Endothelial cell of umbilical vein (primary cell): ENCODE measurements around the gene TSN. TPM values are rescaled to one million over a fixed set of nuclear protein-coding genes. Genes with fewer than 3 reads are reported as not detected.

Experiments used
- BruUV-seq: library from RNA; stranded (reverse); fragments of 400-500 nt; replicated peaks from 2 replicates; lab custom pipeline; 2021; lab: Mats Ljungman, UMichigan
- CTCF ChIA-PET: fragments of 300-600, 350-600 bp; sonication (Branson Sonifier 250); formaldehyde crosslinking; loops from one replicate; lab custom pipeline; 2021; ENCODE audit warnings: antibody characterized with exemption, inconsistent platforms; lab: Charles Lee
- POLR2A ChIA-PET: fragments of 300-600, 350-600 bp; sonication (Branson Sonifier 250); formaldehyde crosslinking; loops from one replicate; lab custom pipeline; 2021; ENCODE audit warnings: antibody characterized with exemption, inconsistent platforms; lab: Charles Lee
- DNase-seq: peaks from one replicate; pipeline ENCODE4 v3.0.0-alpha.2; 2011; ENCODE audit warnings: low read depth, low spot score
- FAIRE-seq: peaks from 2 replicates; lab custom pipeline; 2011; peaks lifted over from hg19 to GRCh38; lab: Jason Lieb, UNC
- H2AFZ ChIP-seq: 2 replicates; pipeline ENCODE4 v1.6.0; 2012; ENCODE audit warnings: low read depth, low read length, control low read depth, inconsistent platforms
- H3K27ac ChIP-seq: 2 replicates; pipeline ENCODE4 v1.5.1; 2011; ENCODE audit warnings: low read depth, mild to moderate bottlenecking, control low read depth, low read length, moderate library complexity; ENCODE audit not compliant: insufficient read depth
- H3K27me3 ChIP-seq, 2 experiments: 2 replicates each; pipeline versions ENCODE4 v1.6.0 to v1.6.1; 2011; ENCODE audit warnings: low read length in 2 of 2, mixed read lengths in 1 of 2; ENCODE audit not compliant: control insufficient read depth in 2 of 2, insufficient read depth in 2 of 2
- H3K36me3 ChIP-seq, 2 experiments: 2 replicates in 1 of 2; 3 replicates in 1 of 2; pipeline ENCODE4 v1.5.1; 2011; ENCODE audit warnings: low read length in 2 of 2, mild to moderate bottlenecking in 1 of 2, moderate library complexity in 1 of 2; ENCODE audit not compliant: control insufficient read depth in 2 of 2, insufficient read depth in 2 of 2; ENCODE audit errors: extremely low read depth in 1 of 2
- H3K4me1 ChIP-seq: 3 replicates; pipeline ENCODE4 v1.5.1; 2011; ENCODE audit warnings: mild to moderate bottlenecking, low read length; ENCODE audit not compliant: control insufficient read depth, insufficient read depth; ENCODE audit errors: extremely low read depth
- H3K4me2 ChIP-seq: 2 replicates; pipeline ENCODE4 v1.6.1; 2011; ENCODE audit warnings: low read length, control low read depth, mixed read lengths; ENCODE audit not compliant: insufficient read depth
- H3K4me3 ChIP-seq, 3 experiments: fragments of 200-600 bp in 1 of 3; sonication (generic), shearing (Covaris generic) in 1 of 3; replicated peaks in 1 of 3; 2 replicates each; pipeline ENCODE4 v1.5.1; 2011 to 2016; ENCODE audit warnings: control low read depth in 3 of 3, low read length in 3 of 3, mild to moderate bottlenecking in 2 of 3, inconsistent platforms in 1 of 3, low read depth in 1 of 3, moderate library complexity in 1 of 3; ENCODE audit not compliant: insufficient read depth in 1 of 3
- H3K79me2 ChIP-seq: 2 replicates; pipeline ENCODE4 v1.6.0; 2012; ENCODE audit warnings: low read length, inconsistent platforms; ENCODE audit not compliant: control insufficient read depth, insufficient read depth
- H3K9ac ChIP-seq: replicated peaks from 2 replicates; pipeline ENCODE3; 2011; ENCODE audit warnings: low read length, control low read depth; ENCODE audit not compliant: insufficient read depth; ENCODE audit errors: extremely low read depth
- H3K9me1 ChIP-seq: replicated peaks from 3 replicates; pipeline ENCODE4 v1.6.0; 2011; ENCODE audit warnings: mild to moderate bottlenecking, low read length; ENCODE audit not compliant: control insufficient read depth, insufficient read depth; ENCODE audit errors: extremely low read depth
- H3K9me3 ChIP-seq: replicated peaks from 2 replicates; pipeline ENCODE4 v1.5.1; 2012; ENCODE audit warnings: low read length, inconsistent platforms; ENCODE audit not compliant: control insufficient read depth, insufficient read depth
- H4K20me1 ChIP-seq: replicated peaks from 2 replicates; pipeline ENCODE3; 2011; ENCODE audit warnings: mild to moderate bottlenecking, low read length; ENCODE audit not compliant: control insufficient read depth, insufficient read depth; ENCODE audit errors: extremely low read depth
- CTCF ChIP-seq, 2 donors: IDR thresholded peaks; 1 replicate in 1 of 2; 2 replicates in 1 of 2; pipeline ENCODE4 v1.5.1; 2011; ENCODE audit warnings: low read length in 2 of 2, mild to moderate bottlenecking in 2 of 2, moderate library complexity in 2 of 2, control low read depth in 1 of 2, inconsistent platforms in 1 of 2, low read depth in 1 of 2; ENCODE audit not compliant: insufficient read depth in 1 of 2; ENCODE audit errors: extremely low read depth in 1 of 2
- EZH2 ChIP-seq: IDR thresholded peaks from 2 replicates; pipeline ENCODE4 v1.6.1; 2012; ENCODE audit warnings: borderline replicate concordance, low read depth, mild to moderate bottlenecking, moderate library complexity, low read length, inconsistent platforms; ENCODE audit not compliant: severe bottlenecking
- FOS ChIP-seq: IDR thresholded peaks from 2 replicates; pipeline ENCODE4 v1.6.1; 2011; ENCODE audit warnings: mild to moderate bottlenecking, low read length, moderate library complexity, borderline replicate concordance; ENCODE audit not compliant: insufficient read depth
- GATA2 ChIP-seq: IDR thresholded peaks from 2 replicates; pipeline ENCODE4 v1.7.0; 2011; ENCODE audit warnings: low read depth, mild to moderate bottlenecking, moderate library complexity, mixed read lengths, low read length; ENCODE audit not compliant: insufficient read length, insufficient read depth
- JUN ChIP-seq: IDR thresholded peaks from 2 replicates; pipeline ENCODE4 v1.6.1; 2011; ENCODE audit warnings: borderline replicate concordance, low read depth; ENCODE audit not compliant: insufficient read length, insufficient read depth
- MAX ChIP-seq: IDR thresholded peaks from 2 replicates; pipeline ENCODE4 v1.6.1; 2011; ENCODE audit not compliant: insufficient read depth, insufficient read length
- MYC ChIP-seq: IDR thresholded peaks from one replicate; pipeline ENCODE4 v1.6.1; 2011; ENCODE audit warnings: mild to moderate bottlenecking, low read depth, low read length
- POLR2A ChIP-seq: IDR thresholded peaks from 2 replicates; pipeline ENCODE4 v1.6.1; 2012; ENCODE audit warnings: low read depth, mild to moderate bottlenecking, control low read depth, low read length
- POLR2AphosphoS5 ChIP-seq: IDR thresholded peaks from 2 replicates; pipeline ENCODE4 v1.6.1; 2012; ENCODE audit warnings: low read depth, mild to moderate bottlenecking, control low read depth, low read length, moderate library complexity; ENCODE audit not compliant: insufficient read depth
- dilution Hi-C: fragments of 300-500 bp; cut with MboI; formaldehyde crosslinking; loops from one replicate; pipeline ENCODE4 v1.15.0; 2019; ENCODE audit warnings: low sequenced_read_pairs; ENCODE audit not compliant: extremely low pct_ligation_motif_present
- intact Hi-C: fragments of 100-400 bp; cut with micrococcal nuclease; formaldehyde crosslinking; loops from one replicate; pipeline ENCODE4 v1.10.0; 2022
- polyA plus RNA-seq, 4 experiments: library from polyadenylated mRNA; depleted of rRNA in 3 of 4; stranded (reverse) in 3 of 4; unstranded in 1 of 4; fragments of >200 nt; gene quantifications; 2 replicates each; pipeline versions ENCODE4 v1.2.1 to v1.2.3, GENCODE V29; 2011 to 2012; ENCODE audit warnings: missing spikeins in 1 of 4
- total RNA-seq: library from RNA; stranded (reverse); gene quantifications from 2 replicates; pipeline ENCODE4 v1.2.3, GENCODE V29; 2021

Gene TSN
- total and polyA plus RNA-seq, 2 donors (not counting 3 experiments of a cell fraction or from before 2014, with no cell fraction given): 33.2 to 76.1 TPM

GRCh38 chr2:121740973-121741372, 14.5 kb upstream of the TSN start:
- no peak overlapping the region for H3K4me3 ChIP-seq
- FAIRE-seq (no peak), DNase-seq (no peak)
- no TSS peak for BruUV-seq
- H3K4me2 ChIP-seq: no peak overlapping the region
- H3K9me3 ChIP-seq: no peaks in the 10 kb centered on the region
- no peak overlapping the region for H3K27ac ChIP-seq
- dilution Hi-C loops: no loop called here
- H3K27me3 ChIP-seq: no peaks in the 10 kb centered on the region
- CTCF ChIA-PET: no interaction called here
- H3K4me1 ChIP-seq: no peaks in the 10 kb centered on the region
- peaks cover 7% of the 10 kb centered on the region for H3K79me2 ChIP-seq
- H3K36me3 ChIP-seq: no peaks in the 10 kb centered on the region
- TF ChIP-seq EZH2: no peak
- TF ChIP-seq FOS: no peak
- no peak for TF ChIP-seq POLR2AphosphoS5
- no peak for TF ChIP-seq GATA2
- intact Hi-C loops: loop anchor here (10.0 kb wide), 1 partner anchor 646 kb away; no protein-coding TSS in a partner anchor
- no peaks in the 10 kb centered on the region for H4K20me1 ChIP-seq
- H3K9me1 ChIP-seq: no peaks in the 10 kb centered on the region
- POLR2A ChIA-PET: no interaction called here
- H2AFZ ChIP-seq: no peak overlapping the region
- no peak overlapping the region for H3K9ac ChIP-seq

GRCh38 chr2:121741450-121741849, 14.0 kb upstream of the TSN start:
- intact Hi-C loops (loop anchor here (10.0 kb wide), 1 partner anchor 647 kb away; no protein-coding TSS in a partner anchor), dilution Hi-C loops (no loop called here)
- Histone ChIP-seq H4K20me1 (no peaks in the 10 kb centered on the region), H3K9me1 (no peaks in the 10 kb centered on the region), H3K9me3 (no peaks in the 10 kb centered on the region), H3K4me3 (no peak overlapping the region), H3K36me3 (no peaks in the 10 kb centered on the region), H3K27me3 (peaks cover 0 to under 1% of the 10 kb centered on the region in 2 experiments), H2AFZ (no peak overlapping the region), H3K9ac (no peak overlapping the region), H3K4me1 (no peaks in the 10 kb centered on the region), H3K4me2 (no peak overlapping the region), H3K27ac (no peak overlapping the region), H3K79me2 (peaks cover 2% of the 10 kb centered on the region)
- ChIA-PET CTCF (no interaction called here), POLR2A (no interaction called here)
- no peak for DNase-seq
- no peak for FAIRE-seq
- BruUV-seq: no TSS peak
- TF ChIP-seq JUN (no peak), EZH2 (no peak), POLR2AphosphoS5 (no peak), FOS (no peak), POLR2A (no peak), MAX (no peak), GATA2 (no peak), MYC (no peak), CTCF (IDR thresholded peaks at IDR 0.05; ENCODE audit: extremely low read depth in 1 of 2, insufficient read depth in 1 of 2, low read depth in 1 of 2, low read length in 2 of 2) (no peak)
